Kidney glomerular epithelial cell (primary cell): ENCODE results near the gene LARGE2.
A peak's percentile ranks its signal among the peaks of the same experiment; 100 is the strongest.
"Not testable (repeated sequence)": the region's sequence is repeated elsewhere in the genome, so short reads cannot be mapped to it uniquely, and the experiment has no call there.

ENCODE experiments used
- DNase-seq: peaks from one replicate; lab custom pipeline; 2025; lab: John Stamatoyannopoulos, UW

LARGE2 gene

DNA sequence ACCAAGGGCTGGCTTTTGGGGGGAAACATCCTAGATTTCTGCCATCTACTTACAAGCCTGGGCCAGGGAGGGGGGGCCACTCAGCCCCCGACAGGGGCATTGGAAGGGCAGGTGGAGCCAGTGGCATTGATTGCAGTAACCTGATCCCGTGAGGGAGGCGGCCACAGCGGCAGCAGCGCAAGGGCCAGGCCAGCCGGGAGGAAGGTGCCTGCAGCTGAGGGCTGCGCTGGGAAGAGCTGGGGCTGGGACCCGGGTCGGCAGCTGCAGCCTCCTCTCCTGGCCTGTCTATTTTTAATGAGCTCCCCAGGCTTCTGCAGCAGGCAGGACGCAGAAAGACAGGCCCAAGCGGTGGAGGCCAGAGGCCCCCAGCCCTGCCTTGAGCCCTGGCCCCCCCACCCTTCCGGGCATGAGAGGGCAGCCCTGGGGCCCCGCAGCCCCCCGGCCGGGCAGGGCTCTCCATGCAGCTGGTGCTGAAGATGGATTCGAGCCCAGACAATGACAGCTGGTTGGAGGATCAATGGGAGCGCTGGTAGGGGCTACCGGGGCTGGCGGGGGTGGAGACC is 26.0 kb upstream of the LARGE2 start:
- DNase-seq = no peak

DNA sequence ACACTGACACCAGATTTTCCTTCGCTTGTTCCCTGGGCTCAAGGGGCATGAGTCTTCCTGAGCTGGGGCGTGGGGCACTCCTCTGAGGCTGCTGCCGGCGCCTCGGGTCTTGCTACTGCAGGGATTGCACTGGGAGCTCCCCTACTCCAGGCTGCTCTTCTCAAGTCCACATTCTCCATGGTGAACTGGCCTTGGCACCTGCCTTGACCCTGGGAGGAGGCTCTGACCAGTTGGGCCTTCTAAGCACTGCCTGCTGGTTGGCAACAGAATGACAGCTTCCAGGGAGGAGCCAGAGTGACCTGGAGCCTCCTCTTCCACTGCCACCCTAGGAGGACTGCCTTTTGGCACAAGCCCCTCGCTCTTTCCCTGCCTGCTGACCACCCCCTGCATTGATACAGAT is 24.9 kb upstream of the LARGE2 start:
- DNase-seq = no peak

DNA sequence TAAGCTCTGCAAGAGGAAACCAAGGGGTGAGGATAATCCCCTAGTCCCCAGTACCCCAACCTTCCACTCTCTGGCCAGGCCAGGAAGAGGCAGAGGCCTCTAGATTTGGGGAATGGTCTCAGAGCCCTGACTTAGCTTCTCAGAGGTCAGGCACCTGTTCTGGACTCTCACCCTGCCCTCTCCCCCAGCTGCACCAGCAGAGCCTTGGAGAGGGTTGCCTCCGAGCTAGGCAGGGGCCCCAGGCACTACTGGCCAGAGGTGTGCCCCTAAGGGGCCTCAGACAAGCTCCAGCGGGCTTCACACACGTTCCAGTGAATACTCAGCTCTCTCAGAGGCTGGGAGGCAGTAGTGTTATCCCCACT is 23.4 kb upstream of the LARGE2 start:
- DNase-seq = no peak

DNA sequence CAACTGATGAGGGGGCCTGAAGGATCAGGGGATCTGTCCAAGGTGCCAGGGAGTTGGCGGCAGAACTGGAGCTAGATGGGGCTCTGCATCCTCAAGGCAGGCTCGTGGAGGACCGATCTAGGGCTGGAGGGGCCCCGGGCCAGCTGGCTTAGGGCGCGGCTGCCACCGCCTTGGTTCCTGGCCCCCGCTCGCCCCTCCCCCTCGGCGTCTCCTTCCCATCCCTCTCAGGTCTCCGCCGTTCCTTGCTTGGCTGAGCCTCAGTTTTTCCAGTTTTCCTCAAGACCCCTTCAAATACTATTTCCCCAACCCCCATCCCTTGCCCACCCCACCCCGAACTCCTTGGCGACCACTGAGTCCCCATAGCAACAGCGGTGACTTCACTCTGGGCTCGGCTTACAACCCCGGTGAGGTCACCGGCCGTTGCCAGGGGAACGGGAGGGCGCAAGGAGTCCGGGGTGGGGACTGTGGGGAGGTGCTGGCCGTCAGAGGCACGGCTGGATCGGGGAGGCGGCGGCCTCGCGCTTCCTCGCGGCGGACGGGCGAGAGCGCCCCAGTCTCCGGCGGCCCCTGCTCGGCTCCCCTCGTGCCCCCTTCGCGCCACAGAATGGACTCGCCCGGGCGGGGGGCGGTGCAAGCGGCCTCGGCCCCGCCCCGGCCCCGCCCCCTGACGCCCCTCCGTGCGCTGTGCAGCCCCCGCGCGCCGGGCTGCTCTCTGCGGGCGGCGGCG is 22.8 kb upstream of the LARGE2 start:
- peak; percentile 43 for DNase-seq

DNA sequence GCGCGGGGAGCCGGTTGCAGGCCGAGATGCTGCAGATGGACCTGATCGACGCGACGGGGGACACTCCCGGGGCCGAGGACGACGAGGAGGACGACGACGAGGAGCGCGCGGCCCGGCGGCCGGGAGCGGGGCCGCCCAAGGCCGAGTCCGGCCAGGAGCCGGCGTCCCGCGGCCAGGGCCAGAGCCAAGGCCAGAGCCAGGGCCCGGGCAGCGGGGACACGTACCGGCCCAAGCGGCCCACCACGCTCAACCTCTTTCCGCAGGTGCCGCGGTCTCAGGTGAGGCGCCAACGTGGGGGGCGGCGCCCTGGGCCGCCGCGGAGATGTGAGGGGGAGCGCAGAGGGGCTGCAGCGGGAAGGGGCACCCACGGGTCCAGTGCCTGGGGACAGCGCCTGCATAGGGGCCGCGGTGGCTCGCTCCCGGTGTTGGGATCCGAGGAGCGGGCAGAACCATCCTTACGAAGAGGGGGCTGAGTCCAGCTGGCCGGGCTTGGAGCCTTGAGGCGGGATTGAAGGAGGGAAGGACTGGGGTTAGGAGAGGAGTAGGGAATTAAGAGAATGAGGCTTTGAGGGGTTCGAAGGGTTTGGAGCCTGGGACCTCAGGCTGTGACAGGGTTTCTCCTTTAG is 22.2 kb upstream of the LARGE2 start:
- DNase-seq = not testable (repeated sequence)

DNA sequence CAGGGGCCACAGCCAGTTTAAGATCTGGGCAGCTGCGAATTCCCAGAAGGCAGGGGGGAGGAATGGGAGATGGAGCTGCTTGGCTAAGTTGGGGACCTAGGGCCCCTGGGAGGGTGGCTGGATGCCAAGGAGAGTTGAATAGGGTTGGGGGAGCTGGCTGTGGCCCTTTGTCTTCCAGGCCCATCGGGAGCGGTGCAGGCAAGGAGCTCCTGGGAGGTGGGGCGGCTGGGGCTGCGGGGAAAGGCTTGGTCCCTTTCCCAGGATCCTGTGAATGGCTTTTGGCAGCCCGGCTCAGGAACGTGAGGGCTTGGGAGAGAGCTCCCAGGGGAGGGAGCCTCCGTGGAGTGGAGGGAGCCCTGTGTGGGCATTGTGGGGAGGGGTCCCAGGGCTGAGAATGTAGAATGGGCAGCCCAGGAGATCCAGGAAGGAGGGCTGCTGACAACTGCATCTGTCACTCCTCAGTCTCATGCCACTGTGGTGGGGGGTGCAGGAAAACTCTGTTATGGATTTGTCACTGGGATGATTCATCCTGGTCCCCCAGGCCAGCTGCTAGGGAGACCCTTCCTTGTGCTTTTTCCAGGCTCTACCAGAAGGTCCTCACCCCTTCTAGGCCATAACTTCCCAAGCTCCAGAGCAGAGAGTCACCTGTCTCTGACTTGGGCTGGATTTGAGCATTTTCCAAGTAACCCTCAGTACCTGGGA is 21.4 kb upstream of the LARGE2 start:
- no peak for DNase-seq

DNA sequence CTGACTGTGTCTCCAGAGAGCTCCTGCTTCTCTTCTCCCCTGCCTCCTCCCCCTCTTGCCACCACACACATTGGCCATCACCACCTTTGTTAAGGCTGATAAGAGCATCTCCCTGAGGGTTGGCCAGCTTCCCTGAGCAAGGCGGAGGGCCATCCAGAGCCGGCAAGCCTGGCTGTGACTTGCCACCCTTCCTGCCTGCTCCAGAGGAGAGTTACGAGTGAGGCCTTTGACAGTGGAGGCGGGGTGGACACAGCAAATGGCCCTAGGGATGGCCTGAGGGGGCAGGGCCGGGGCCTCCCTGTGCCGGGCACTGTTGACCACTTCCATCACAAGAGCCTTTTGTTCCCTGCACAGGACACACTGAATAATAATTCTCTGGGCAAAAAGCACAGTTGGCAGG is 20.8 kb upstream of the LARGE2 start:
- DNase-seq = no peak

DNA sequence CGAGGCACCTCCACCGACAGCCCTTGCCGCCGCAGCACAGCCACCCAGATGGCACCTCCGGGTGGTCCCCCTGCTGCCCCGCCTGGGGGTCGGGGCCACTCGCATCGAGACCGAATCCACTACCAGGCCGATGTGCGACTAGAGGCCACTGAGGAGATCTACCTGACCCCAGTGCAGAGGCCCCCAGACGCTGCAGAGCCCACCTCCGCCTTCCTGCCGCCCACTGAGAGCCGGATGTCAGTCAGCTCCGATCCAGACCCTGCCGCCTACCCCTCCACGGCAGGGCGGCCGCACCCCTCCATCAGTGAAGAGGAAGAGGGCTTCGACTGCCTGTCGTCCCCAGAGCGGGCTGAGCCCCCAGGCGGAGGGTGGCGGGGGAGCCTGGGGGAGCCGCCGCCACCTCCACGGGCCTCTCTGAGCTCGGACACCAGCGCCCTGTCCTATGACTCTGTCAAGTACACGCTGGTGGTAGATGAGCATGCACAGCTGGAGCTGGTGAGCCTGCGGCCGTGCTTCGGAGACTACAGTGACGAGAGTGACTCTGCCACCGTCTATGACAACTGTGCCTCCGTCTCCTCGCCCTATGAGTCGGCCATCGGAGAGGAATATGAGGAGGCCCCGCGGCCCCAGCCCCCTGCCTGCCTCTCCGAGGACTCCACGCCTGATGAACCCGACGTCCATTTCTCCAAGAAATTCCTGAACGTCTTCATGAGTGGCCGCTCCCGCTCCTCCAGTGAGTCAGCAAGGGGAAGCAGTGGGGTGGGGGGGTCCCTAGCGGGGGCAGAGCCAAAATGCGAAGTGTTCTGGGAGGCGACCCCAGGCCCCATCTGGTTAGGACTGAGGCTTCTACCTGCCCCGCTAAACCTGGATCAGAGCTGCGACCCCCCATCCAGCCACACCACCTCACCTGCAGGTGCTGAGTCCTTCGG is 19.7 kb upstream of the LARGE2 start:
- no peak for DNase-seq

DNA sequence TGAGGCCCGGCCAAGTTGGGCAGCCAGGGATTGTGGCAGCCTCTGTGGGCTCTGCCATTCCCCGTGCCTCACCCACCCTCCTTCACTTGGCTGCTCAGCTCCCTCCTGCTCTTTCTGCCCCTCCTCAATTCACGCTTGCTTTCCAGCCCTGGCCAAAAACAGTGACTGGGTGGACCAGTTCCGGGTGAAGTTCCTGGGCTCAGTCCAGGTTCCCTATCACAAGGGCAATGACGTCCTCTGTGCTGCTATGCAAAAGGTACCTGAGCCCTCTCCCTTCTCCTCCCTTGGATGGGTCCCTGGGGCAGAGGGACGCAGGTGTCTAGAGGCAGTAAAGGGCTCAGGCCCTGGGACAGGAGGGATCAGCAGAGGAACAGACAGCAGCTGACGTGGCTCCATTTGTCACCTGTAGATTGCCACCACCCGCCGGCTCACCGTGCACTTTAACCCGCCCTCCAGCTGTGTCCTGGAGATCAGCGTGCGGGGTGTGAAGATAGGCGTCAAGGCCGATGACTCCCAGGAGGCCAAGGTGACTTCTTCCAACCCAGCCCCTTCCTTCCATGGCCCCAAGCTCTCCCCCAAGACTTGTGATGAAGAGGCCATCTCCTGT is 18.0 kb upstream of the LARGE2 start:
- DNase-seq = no peak

DNA sequence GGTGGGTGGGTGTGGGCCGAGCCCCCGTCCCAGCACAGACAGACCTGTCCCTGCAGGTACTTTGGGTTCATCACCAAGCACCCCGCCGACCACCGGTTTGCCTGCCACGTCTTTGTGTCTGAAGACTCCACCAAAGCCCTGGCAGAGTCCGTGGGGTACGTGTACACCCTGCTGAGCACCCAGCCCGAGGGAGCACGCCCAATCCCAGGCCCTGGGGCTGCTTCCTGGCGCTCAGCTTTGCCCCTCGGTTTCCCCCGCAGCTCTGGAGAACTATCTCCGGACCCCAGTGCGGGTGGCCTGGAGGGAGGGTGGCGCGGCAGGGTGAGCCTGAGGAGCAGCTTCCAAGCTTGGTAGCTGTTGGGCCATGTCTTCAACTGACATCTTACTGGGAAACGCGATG is 17.4 kb upstream of the LARGE2 start:
- no peak for DNase-seq

DNA sequence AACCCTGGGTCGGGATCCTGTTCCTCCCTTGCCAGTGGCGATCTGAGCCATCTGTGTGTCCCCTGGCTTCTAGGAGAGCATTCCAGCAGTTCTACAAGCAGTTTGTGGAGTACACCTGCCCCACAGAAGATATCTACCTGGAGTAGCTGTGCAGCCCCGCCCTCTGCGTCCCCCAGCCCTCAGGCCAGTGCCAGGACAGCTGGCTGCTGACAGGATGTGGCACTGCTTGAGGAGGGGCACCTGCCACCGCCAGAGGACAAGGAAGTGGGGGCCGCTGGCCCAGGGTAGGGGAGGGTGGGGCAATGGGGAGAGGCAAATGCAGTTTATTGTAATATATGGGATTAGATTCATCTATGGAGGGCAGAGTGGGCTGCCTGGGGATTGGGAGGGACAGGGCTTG is 16.9 kb upstream of the LARGE2 start:
- not testable (repeated sequence) for DNase-seq

DNA sequence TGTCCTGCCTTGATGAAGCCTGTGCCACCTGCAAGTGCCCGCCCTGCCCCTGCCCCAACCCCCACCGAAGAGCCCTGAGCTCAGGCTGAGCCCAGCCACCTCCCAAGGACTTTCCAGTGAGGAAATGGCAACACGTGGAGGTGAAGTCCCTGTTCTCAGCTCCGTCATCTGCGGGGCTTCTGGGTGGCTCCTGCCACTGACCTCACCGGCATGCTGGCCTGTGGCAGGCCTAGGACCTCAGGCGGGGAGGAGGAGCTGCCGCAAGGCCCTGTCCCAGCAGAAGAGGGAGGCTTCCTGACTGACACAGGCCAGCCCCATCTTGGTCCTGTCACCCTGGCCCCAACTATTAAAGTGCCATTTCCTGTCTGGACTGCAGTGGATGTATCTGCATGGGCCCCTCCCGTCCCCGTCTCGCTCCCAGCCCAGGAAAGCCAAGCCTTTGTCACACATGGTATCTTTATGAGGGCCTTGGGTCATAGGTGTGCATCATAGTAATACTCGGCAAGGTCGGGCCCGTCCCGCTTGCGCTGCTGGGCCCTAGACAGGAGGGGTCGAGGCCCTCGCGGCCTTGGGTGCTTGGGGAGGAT is 16.3 kb upstream of the LARGE2 start:
- no peak for DNase-seq

DNA sequence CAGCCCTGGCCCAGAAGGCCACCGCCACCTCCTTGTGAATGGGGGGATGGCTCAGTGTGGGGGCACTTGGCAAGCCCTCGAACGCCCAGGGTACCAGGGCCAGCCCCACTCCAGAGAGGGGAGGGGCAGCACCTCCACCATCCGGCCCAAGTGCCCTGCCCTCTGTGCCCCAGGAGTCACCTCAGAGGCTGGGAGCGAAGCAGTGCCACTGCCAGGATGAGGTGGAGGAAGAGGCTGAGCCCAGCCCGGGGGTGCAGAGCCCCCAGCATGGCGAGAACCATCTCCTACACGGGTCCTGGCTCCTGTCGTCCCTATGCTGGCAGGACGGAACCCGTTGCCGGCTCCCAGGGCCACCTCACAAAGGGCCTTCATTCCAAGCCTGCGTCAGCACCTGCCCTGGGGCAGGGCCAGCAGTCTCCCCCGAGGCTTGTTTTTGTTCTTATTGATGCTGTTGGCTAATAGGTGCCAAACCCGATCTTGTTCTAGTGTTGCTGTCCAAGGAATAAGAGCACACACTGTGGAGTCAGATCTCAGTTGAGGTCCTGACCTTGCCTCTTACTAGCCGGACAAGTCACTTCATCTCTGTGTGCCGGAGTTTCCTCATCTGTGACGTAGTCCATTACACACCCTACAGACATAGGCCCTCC is 15.4 kb upstream of the LARGE2 start, which contains the start of gene FREY1:
FREY1 (minus strand) TSS at position 307 of the 647 bp plus-strand sequence; CDS start at position 281, 26 bp downstream.
- DNase-seq = no peak

DNA sequence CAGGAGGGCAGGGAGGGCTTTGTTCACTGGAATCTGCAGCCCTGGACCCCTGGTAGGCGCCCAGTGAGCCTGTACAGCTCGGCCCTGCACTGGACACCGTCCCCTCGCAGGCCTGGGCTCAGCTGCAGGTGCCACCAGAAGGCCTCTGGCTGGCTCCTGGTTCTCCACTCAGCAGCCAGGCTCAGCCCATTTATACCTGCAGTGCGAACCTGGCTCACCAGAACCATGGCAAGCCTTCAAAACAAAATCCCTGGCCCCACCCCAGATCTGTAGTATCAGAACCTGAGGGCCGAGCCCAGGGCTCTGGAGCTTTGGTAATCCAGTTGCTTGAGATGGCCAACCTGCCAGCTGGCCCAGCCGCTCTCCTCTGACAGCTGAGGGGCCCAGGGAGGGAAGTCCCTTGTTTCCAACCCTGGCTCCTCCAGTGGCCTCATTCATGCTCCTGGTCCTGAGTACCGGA is 14.5 kb upstream of the LARGE2 start:
- no peak for DNase-seq

DNA sequence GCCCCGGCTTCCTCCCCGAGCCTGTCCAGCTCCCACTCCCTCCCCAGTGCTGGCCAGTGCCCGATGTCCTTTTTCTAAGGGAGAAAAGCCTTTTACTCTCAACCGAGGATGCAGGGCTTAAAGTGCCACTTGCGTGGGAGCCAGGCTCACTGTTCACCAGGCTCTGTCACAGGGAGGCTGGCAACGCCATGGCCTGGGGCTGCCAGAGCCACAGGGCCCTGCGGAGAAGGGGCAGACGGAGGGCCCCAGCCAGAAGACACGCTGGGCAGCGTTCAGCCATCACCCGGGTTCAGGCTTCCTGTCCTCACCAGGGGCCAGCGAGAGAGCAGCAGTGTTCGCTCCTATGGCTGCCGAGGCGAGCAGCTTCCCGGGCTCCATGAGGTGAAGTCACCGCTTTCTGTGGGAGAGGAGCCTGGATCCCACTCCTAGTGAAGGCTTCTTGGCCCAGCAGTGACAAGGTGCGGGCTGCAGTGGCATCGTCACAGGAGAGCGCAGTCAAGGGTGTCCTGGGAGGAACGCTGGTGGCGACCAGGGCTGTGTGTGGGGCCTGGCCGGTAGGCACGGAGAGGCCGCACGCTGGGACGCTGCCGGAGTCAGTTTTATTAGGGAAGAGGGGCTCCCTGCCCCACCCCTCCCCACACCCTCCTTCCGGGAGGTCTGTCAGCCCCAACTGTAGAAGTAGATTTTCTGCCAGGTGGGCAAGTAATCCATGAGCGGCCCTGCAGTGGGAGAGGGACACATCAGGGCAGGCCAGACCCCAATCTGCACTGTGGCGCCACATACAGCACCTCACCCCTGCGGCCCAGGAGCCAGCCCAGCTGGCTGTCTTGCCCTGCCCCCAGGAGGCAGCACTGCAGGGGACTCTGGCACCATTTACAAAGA is 12.6 kb upstream of the LARGE2 start:
- DNase-seq = no peak

DNA sequence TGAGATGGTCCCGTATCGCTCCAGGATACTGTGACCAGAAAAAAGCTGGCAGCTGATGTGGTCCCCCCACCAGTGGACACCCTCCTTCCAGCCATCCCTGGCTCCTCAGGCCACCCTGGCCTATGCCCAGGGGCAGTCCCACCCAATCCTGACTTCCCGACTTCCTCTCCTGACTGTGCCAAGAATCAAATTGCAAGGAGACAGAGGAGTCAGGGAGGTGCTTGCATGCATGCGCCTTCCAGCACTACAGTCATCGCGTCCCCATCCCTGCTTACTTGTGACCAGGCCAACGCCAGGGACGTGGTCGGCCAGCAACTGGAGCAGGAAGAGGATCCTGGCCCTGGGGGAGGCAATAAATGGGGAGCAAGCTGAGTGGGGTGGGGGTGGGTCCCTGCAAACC is 11.8 kb upstream of the LARGE2 start:
- DNase-seq = no peak

DNA sequence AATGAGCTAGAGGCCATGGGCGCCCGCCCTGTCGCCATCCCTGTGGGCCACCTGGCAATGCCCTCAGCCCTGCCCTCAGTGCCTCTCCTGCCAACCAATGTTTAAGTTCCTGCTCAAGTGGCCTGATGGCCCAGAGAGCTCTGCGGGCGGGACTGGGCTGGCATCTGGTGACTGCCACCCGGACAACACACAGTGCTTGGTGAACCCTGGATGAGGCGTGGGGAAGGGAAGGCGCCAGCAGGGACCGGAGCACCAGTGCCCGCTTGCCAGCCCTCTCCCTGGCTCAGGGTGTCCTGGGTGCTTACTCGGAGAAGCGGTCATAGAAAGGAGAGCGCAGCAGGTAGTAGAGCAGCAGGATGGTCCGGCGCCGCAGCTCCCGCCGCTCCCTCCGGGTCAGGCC is 8.9 kb upstream of the LARGE2 start:
- DNase-seq = no peak

DNA sequence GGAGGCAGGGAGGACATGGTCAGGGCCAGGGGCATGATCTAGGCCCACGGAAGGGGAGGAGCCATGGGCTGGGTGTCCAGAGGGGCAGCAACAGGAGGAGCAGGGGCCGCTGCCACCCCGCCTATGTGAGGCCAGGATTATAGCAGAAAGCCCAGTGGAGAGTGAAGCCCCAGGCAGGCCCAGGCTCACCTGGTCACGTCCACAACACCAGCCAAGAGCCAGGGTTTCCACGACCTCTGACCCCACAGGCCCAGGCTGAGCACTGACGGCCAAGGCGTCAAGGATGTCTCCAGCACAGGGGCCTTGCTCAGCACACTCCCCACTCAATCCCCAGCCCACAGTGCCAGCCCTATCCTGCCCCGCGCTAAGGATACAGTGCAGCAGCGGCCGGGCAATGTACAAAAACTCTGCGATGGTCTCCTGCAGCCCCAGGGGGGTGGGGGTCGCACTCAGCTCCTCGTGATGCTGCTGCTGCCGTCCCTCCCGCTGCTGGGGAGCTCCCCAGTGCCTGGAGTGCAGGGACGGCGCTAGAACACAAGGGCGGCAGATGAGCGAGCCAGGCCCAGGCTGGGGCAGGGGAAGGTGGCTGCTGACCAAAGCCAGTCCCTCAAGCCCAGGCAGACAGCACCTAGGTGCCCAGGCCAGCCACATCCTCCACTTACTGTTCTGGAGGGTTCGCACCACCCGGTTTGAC is 8.4 kb upstream of the LARGE2 start:
- no peak for DNase-seq

DNA sequence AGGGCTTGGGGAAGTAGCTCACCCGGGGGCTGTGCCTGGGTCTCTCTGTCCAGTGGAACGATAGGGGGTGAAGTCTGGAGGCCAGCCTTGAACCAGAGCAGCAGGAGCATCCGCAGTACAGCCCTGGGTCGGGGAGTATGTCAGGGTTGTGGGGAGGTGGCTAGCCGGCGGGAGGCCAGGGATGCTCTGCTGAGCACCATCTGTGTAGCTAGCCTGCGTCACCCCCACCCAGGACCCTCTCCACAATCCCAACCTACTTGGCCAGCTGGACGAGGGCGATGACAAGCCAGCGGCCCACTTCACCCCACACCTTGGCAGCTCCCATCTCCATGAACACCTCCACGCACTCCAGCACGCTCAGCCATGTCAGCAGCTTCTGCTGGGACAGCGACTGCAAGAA is 7.0 kb upstream of the LARGE2 start:
- no peak for DNase-seq
